Measurements from ENCODE around the gene ERVK3-1. TPM values are rescaled to one million over a fixed set of nuclear protein-coding genes. Genes with fewer than 3 reads are reported as not detected.

ERVK3-1 gene
- total and polyA plus RNA-seq, 2 of the 13 experiments (the other 11 are each of a cell fraction or from before 2014, with no cell fraction given), result 28.5 to 38.7 TPM

DNA sequence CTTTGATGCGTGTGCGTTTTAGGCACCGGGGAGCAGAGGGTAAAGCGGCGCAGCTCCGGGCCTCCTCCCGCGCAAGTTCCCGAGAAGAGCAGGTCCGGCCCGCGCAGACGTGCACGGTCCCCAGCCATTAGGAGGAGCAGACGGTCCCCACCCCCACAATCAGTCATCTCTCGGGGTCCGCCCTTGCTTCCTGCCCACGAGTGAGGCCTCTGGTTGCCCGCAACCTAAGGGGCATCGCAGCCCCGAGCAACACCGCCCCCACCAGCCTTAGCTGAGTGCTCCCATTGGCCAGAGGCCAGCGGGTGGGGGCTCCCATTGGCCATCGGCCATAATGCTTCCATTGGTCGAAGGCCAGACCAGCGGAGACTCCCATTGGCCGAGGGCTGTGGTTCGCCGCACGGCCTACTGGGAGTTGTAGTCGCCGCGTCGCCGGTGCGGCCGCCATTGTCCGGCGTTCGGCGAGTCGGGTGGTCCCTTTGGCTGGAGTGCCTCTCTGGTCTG, 26.6 kb upstream of the ERVK3-1 start, which contains the start of gene ZNF8 (continued):
- TF ChIP-seq THAP9 (CRISPR knock-in tag; IDR thresholded peaks at IDR 0.05; ENCODE audit: borderline replicate concordance) (peak; percentile 69; the same call in 1 of the 2 replicates), ZNF263 (CRISPR knock-in tag; IDR thresholded peaks at IDR 0.05) (peak; percentile 77), ZNF331 (CRISPR knock-in tag; IDR thresholded peaks at IDR 0.05) (peak; percentile 45; the same call in 1 of the 2 replicates), ZNF354B (CRISPR knock-in tag; IDR thresholded peaks at IDR 0.05) (no peak), SAFB2 (CRISPR knock-in tag; IDR thresholded peaks at IDR 0.05; ENCODE audit: borderline replicate concordance, low read depth) (no peak; the same call in 1 of the 2 replicates), ZNF180 (CRISPR knock-in tag; IDR thresholded peaks at IDR 0.05; ENCODE audit: borderline replicate concordance, low read depth) (no peak), TIGD3 (CRISPR knock-in tag; IDR thresholded peaks at IDR 0.05; ENCODE audit: borderline replicate concordance) (no peak), RFXAP (CRISPR knock-in tag; IDR thresholded peaks at IDR 0.05; ENCODE audit: borderline replicate concordance) (peak; percentile 99), ZSCAN22 (CRISPR knock-in tag; IDR thresholded peaks at IDR 0.05) (no peak), GFI1 (CRISPR knock-in tag; IDR thresholded peaks at IDR 0.05; ENCODE audit: borderline replicate concordance) (no peak; the same call in 1 of the 2 replicates), CEBPG (CRISPR knock-in tag; IDR thresholded peaks at IDR 0.05) (no peak), MEIS1 (CRISPR knock-in tag; IDR thresholded peaks at IDR 0.05; ENCODE audit: borderline replicate concordance) (no peak; the same call in 1 of the 2 replicates), ZBTB7A (CRISPR knock-in tag; IDR thresholded peaks at IDR 0.05) (peak; percentile 71; the same call in 1 of the 2 replicates), RBM39 (IDR thresholded peaks at IDR 0.05; ENCODE audit: low read depth, low read length, poor library complexity, severe bottlenecking) (peak; percentile 46), ZNF326 (CRISPR knock-in tag; IDR thresholded peaks at IDR 0.05; ENCODE audit: borderline replicate concordance) (no peak), MAZ (IDR thresholded peaks at IDR 0.05; ENCODE audit: borderline replicate concordance, low read depth, low read length) (peak; percentile 89), MAZ (CRISPR knock-in tag; IDR thresholded peaks at IDR 0.05; ENCODE audit: low read depth) (peak; percentile 86), SRSF1 (optimal IDR thresholded peaks at IDR 0.05; ENCODE audit: low read depth, low read length) (peak; percentile 89)
